NCI-H1436 treated with DMSO at 0.1 percent for 48 hours (cell line): Measurements from ENCODE around the gene C2orf92.
A peak's percentile ranks its signal among the peaks of the same experiment; 100 is the strongest.
"Not testable (repeated sequence)": the region's sequence is repeated elsewhere in the genome, so short reads cannot be mapped to it uniquely, and the experiment has no call there.

Experiments used
- DNase-seq: peaks from one replicate; lab custom pipeline; 2025; lab: John Stamatoyannopoulos, UW

C2orf92 gene

DNA sequence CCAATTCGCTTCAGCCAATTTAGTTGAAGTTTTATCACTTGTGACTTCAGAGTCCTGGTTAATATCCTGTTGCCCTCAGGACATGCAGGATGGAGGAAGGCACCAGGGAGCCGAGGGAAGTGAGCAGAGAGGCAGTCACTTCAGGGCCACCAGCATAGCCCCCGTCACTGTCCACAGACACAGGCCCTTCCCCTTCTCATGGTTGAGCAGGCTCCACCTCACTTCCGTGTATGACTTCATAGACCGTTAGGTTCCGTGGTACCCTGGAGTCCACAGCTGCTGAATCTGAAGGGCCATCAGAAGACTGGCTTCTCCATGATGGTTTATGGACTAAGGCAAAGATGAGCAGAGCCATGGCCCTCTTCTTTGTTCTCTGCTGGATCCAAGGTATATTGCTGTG is at the start of gene C2orf92:
Gene C2orf92, plus strand, starts transcription at position 266 of the 400 bp plus-strand sequence. Its CDS starts 76 bp downstream, at position 342.
- no peak for DNase-seq

DNA sequence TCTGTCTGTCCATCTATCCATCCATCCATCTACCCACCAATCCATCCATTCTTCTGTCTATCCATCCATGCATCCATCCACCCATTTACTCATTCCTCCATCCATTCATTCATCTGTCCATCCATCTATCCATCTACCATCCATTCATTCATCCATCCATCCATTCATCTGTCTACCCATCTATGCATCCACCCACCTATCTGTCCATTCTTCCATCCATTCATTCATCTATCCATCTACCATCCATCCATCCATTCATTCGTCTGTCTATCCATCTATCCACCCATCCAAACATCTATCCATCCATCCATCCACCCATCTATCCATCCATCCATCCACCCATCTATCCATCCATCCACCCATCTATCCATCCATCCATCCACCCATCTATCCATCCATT is 49.0 kb upstream of the C2orf92 start:
- DNase-seq, result not testable (repeated sequence)

DNA sequence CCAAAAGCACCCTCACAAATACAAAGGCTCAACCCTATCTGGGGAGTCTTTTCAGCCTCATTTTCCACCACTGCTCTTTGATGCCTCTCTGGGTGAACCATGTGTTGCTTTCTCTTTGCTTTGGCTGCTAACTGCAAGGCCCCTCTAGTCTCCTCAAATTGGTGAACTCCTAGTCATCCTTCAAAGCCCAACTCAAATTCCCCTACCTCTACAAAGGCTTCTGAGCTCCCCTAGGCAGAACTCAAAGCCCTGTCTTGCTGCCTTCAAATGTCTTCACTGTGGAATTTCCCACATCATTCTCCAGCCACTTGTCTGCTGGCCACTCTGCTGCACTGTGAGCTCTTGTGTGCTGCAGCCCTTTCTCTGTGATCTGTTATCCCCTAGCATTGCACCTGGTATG is 46.5 kb upstream of the C2orf92 start:
- not testable (repeated sequence) for DNase-seq

DNA sequence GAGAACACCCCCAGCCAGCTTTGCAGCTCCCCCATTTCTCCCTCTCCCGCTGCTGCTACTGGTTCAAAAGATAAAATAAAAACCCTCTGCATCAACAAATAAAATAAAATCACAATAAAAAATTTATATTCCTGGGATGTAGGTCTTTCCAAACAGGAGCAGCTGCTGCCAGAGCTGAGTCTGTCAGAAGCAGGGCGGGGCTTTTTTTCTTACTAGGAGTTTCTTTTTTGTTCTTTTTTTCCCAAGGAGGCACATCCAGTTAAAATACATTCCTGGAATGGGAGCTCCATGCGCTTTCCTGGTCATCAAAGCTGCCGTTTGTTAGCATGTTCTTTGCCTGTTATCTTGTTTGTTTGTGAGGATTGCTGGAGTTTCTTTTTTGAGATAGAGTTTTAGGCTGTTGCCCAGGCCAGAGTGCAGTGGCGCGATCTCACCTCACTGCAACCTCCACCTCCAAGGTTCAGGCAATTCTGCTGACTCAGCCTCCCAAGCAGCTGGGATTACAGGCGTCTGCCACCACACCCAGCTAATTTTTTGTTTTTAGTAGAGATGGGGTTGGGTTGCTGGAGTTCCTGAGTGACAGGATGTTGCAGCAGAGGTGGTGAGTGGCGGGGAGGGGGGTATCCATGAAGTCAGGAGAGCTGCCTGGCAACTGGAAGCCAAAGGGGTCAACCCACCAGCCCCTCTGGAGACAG is 44.0 kb upstream of the C2orf92 start:
- DNase-seq, result not testable (repeated sequence)

DNA sequence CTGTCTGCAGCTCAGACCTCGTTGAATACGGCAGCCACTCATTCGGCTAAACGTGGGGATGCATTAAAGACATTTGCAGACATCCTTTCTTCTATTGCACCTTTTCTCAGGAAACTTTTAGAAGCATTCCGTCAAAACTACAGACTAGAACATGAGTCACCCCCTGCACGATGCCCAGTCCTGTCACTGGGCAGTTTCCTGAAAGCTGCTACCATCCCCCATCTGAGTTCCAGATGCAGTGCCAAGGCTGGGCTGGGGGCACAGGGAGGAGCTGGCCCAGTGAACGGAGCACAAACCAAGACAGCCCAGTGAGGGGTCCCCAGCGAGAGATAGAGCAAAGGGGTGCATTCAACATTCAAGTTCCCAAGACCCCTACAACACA is 43.5 kb upstream of the C2orf92 start:
- not testable (repeated sequence) for DNase-seq

DNA sequence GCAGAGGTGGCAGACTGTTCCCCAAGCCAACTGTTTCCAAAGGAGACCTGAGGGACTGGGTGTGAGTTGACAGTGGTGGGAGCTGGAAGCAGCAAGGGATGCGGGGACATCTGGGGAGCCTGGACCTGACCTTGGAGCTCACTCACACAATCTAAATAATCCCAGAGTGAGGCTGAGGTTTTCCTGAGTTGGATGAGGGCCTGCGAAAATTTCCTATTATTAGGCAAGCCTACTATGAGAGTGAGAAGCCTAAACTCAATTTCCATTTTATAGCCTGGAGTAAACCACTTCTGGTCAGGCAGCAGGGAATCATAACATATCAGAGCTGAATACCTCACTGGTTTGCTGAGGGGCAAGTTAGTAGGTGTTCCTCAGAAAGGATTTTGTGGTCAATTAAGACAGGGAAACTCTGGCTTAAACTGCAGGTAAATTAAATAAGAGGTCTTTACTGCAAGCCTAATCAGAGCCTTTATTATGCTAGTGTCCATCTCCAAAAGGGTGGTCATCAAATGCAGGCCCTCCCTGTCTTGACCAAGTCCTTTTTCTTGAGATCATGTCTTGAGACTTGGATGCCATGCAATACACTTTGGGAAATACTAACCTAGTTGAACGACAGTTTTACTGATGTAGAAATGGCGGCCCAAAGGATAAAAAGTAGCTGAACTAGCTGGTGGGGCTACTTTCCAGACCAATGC is 25.3 kb upstream of the C2orf92 start:
- DNase-seq, result no peak

DNA sequence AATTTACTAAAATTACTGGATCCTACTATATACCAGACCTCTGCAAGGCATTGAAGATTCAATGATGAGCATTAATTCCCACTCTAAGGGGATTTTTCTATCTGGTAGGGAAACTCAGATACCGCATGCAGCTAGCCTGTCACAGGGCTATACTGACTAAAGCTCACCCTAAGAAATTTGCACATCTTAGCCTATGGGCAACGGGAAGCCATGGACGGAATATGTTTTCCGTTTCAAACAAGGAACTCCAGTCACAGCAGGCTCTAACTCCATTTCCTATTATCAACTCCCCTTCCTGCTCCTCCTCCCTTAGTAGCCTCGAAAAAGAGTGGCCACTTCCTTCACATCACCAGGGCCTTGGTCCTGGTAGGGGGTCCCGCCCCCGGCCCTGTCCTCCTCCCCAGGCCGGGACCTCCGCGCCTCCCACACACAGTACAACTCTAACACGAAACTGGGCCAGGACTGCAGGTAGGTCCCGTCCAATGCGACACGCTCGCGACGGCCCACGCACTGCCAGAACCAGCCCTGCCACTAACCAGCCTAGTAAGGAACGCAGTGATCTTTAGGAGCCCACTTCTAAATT is 24.3 kb upstream of the C2orf92 start:
- DNase-seq, result no peak

DNA sequence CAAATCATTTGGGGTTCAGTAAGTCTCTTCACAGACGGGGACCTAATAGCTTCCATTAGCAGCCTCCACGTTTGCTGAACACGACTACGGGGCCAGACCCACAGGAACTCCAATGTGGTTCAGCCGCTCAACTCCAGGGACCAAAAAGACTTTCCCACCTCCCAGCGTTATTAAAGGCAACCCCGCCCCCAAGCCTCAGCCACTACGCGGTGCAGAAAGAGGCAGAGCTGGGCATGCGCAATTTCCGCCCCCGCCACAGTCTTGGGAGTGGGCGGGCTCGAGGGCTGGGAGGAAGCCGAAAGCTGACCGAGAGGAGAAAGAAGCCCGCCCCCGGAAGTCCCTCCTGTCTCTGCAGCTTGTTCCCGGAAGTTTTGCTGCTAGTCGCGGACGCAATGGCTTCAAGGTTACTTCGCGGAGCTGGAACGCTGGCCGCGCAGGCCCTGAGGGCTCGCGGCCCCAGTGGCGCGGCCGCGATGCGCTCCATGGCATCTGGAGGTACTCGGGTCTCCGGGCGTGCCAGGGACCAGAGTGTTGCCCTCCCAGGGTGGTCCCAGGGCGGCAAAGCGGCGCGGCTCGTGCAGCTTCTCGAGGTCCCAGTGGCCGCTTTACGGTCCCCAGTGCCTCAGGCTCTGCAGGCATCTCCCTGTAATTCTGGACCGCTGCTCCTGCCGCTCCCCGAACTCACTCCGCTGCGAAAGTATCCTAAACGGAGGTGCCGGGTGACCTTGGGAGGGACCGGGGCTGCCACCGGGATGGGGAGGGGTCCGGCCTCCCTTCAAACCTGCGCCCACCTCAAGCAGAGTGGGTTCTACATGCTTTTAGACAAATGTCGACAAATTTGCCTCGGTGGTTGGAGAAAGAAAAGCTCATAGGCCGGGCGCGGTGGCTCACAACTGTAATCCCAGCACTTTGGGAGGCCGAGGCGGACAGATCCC is 23.6 kb upstream of the C2orf92 start, which contains the start of gene COX5B:
Gene COX5B, plus strand, starts transcription at position 368 of the 935 bp plus-strand sequence. Its CDS starts 25 bp downstream, at position 393.
- DNase-seq, result peak; percentile 82

DNA sequence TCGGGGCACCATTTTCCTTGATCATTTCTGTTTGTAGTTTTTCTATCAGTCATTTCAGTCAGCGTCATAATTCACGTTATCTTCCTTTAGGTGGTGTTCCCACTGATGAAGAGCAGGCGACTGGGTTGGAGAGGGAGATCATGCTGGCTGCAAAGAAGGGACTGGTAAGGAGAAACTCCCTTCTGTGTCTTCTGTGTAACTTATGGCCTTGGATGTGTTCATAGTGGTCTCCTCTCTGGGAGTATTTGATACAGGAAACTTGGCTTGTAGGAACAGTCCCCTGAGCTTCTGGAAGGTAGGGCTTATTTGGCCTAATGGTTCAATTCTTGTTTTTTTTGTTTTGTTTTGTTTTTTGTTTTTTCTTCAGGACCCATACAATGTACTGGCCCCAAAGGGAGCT is 22.5 kb upstream of the C2orf92 start:
- DNase-seq, result no peak

DNA sequence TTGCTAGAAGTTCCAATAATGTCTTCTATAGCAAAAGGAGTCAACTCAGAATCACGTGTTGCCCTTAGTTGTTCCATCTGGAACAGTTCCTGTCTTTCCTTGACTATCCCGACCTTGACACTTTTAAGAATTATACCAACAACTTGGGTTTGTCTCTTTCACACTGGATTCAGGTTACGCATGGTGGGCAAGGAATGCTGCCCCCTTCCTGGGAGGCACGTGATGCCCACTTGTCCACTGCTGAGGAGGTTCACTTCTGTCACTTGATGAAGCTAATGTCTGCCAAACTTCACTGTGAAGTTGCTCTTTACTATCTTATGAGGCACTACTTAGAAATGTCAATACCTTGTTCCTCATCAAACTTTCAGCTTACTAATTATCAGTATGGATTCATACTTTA is 18.4 kb upstream of the C2orf92 start:
- DNase-seq, result no peak

DNA sequence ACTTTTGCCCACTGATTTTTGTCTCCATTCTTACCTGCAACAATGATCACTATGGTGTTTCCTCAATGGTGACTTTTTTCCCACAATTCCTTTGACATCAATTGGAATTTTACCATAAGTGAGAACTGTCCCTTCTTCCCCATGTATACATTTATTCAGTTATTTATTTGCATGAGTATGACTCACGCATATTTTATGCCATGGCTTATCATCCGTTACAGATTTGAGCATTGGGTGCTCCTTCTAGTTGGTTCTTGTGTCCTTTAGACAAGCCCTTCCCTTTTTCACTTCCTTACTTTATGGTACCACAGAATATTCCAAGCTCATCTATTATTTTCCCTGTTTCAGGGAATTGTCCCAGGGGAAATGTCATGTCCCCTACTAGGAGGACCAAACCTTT is 16.0 kb upstream of the C2orf92 start:
- no peak for DNase-seq

DNA sequence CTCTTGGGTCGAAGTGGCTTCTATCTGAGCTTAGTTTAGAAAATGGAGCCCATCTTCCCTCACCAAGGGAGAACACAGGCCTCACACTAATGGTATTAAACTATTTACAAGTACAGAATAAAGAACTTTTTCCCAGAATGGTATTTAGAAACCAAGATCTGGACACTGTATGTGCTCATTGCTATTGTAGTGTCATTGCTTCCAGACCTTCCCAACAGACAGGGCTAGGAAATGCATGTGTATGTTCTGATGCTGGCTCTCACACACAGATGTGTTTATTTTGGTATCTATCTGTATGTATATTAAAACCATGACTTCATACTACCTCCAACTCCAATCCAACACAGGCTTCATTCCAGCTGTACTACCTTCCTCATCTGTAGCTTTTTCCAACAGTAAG is 15.6 kb upstream of the C2orf92 start:
- no peak for DNase-seq

DNA sequence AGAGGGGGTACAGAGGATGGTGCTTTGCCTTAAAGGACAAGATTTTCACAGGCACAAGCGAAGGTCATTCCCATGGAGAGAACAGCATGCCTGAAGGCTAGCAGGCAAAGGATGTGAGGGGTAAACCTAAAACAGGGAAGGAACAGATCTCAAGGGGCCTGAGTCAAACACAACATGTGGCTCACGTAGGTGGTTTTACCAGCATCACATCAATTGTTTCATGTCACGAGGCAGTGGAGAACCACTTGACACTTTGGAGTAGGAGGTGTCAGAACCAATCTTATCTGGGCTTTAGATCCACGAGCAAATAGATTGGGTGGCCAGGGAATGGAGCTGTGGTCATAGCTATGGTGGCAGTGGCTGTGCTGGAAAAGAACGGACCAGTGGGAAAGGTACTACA is 15.2 kb upstream of the C2orf92 start:
- DNase-seq, result no peak

DNA sequence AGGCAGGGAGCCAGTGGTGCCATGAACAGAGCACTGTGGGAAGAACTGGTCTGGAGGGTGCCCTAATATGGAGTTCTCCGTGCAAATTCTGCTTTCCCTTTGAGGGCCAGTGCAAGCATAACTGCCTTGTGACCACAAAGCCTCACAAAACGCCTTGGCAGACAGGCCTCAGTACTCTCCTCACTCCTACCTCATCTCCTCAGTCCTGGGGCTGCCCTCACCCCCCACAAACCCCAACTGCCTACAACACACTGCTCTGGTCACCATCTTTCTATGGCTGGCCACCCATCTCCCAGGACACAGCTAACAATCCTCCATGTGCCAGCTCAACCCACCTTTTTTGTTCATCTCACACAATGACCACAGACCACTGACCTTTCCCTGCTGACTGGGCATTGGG is 14.7 kb upstream of the C2orf92 start:
- DNase-seq, result no peak

DNA sequence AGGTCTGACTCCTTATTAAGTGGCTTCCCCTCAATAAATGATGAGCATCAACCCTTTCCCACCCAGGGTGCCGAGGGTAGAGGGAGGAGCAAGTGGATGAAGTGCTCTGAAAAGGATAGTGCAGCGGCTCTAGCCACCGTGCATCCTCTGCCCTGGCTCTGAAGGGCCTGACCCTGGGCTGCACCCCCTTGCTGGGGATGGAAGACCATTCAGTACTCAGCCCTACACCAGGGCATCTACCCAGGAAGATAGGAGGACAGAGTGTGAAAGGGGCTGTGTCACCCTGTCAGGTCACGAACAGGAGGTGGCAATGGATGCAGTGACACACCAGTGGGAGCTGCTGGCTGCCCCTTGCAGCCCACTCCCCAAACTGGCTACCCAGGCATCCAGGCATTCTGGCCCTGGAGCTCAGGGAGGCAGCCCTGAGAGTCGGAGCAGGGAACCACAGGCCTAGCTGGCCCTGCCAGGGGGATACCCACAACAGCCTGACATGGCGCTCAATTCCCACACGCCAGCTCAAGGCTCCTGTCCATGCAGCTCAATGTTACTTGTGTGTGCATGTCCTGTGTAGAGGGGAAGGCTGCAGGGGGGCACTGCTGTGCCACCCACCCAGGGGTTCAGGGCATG is 13.3 kb upstream of the C2orf92 start:
- DNase-seq, result no peak

DNA sequence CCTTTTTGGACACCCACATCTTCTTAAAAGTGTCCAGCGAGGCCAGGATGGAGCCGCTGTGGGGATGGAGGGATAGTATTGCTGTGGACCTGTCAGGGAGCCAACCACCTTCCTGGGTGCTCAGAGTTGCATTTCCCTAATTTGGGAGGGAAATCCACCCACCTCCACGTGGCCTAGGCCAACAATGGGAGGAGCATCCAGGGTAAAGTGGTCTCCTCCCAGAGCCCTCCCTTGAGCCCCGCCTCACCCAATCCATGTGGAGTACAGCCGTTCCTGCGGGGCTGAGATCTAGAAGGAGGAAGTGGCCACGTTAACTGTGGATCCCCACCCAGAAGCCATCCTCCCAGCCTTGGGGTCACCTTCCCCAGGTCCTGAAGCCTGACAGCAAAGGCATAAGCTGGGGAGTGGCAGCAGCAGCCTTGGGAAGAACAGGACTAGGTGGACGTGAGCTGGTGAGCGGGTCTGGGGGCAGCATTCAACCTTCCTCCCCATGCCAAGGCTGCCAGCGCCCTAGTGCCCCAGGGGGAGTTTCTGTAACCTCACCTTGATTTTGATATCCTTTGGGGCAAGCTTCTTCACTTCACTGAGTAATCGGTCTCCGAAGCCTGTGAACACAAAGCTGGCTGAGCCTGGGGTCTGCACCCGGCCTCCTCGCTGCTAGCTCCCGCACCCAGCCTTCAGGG is 12.5 kb upstream of the C2orf92 start:
- no peak for DNase-seq

DNA sequence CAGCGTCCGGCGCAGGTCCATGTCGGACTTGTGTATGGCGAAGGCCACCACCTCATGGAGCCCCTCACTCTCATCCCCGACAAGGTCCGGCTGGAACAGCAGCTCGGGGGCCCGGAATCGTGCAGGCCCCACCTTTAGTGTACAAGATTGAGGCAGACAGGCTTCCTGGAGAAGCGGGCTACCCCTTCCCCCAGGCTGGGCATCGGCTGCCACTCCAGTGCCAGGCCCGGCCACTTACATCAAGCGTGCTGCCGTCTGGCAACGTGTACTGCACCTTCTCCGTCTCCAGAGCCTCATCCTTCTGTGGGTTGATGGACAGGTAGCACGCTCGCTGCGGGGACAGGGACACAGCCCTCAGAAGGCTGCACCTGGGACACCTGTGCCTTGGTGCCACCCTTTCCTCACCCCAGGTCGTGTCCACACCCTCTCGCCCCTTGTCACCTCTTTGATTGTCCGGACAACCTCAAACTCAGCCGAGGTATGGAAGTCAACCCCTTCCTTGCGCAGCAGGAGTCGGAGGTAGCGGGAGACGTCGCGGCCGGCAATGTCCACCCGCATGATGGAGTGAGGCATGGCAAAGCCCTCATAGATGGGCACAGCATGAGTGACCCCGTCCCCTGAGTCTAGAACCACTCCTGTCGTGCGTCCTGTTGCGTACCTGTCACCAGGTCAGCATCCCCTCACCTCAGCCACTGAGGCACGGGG is 11.4 kb upstream of the C2orf92 start:
- DNase-seq, result no peak

DNA sequence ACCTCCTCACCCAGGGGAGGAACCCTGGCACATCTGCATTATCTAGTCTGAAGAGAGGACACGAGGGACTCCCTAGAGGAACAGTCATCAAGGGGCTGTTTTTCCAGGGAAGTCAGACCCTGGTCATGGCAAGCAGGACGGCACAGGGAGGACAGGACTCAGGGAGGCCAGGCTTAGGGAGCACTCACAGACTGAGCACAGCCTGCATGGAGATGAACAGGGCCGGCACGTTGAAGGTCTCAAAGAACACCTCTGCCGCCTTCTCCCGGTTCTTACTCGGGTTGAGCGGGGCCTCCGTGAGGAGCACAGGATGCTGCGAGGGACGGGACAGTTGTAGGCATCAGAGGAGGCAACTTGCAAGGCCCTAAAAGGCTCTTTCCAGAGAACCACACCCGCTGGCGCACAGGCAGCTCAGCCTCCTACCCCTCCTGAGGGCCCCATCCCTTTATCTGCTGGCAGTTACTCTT is 10.8 kb upstream of the C2orf92 start:
- no peak for DNase-seq

DNA sequence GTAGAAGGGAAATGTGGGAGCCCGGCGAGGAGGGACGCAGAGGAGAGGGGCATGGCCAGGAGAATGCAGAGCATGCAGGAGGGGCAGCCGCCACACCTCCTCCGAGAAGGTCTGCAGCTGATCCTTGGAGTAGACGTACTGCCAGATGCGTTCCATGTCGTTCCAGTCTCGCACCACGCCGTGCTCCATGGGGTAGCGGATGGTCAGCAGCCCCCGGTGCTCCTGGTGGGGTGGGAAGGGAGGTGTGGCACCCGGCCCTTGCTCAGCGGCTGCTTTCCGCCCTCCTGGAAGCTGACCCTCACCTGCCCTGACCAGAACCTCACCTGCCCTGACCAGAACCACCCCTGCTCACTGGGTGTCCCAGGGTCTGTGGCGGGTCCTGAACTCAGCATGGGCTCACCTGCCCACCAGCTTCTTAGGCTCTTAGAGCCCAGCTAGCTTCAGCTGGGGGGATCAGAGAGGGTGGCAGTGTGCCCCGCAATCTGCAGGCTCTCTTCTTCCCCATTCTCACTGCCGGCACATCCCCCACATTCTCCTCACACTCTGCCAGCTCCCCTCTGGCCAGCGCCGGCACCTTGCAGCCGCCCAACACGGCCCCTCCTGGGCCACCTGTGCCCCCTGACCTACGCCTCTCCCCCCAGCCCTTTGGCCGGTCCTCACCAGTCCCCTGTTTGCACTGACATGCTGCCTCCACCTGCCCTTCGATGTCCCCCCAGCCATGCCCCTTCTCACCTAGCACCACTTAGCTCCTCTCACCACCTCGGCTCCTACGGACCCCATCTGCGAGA is 10.1 kb upstream of the C2orf92 start:
- DNase-seq, result no peak
